Muscle of leg (tissue), 11 donors: Measurements from ENCODE around the gene HMGN1. TPM values are rescaled to one million over a fixed set of nuclear protein-coding genes. Genes with fewer than 3 reads are reported as not detected.

Experiments used
- DNase-seq: peaks from one replicate; pipeline ENCODE4 v3.0.0; 2013
- H3K27ac ChIP-seq: one replicate; pipeline ENCODE4 v1.5.1; 2013; ENCODE audit warnings: mild to moderate bottlenecking, low read length, control low read depth
- H3K27me3 ChIP-seq: one replicate; pipeline ENCODE4 v1.6.1; 2013; ENCODE audit warnings: low read length; ENCODE audit not compliant: control insufficient read depth, insufficient read depth
- H3K36me3 ChIP-seq: one replicate; pipeline ENCODE4 v1.6.1; 2013; ENCODE audit warnings: low read length; ENCODE audit not compliant: control insufficient read depth, insufficient read depth
- H3K4me1 ChIP-seq: one replicate; pipeline ENCODE4 v1.6.1; 2013; ENCODE audit warnings: low read length; ENCODE audit not compliant: control insufficient read depth, insufficient read depth
- H3K4me3 ChIP-seq: one replicate; pipeline ENCODE4 v1.5.1; 2013; ENCODE audit warnings: low read length, control low read depth
- H3K9me3 ChIP-seq: replicated peaks from 2 replicates; pipeline ENCODE4 v1.6.1; 2013; ENCODE audit warnings: low read depth, low read length; ENCODE audit not compliant: control insufficient read depth
- WGBS: methylation state at CpG from one replicate; pipeline ENCODE4 v1.1.5; 2013; ENCODE audit warnings: missing lambda C conversion rate; ENCODE audit not compliant: insufficient coverage; 5-methylcytosine and 5-hydroxymethylcytosine counted together
- polyA plus RNA-seq, 8 donors: library from polyadenylated mRNA; unstranded; fragments of 120-200 nt; gene quantifications; one replicate each; pipeline versions ENCODE4 v1.2.1 to v1.2.3, GENCODE V29; 2013; ENCODE audit warnings: inconsistent platforms in 1 of 8, low replicate concordance in 1 of 8; ENCODE audit not compliant: insufficient read length in 8 of 8, insufficient read depth in 1 of 8
- total RNA-seq: library from RNA; stranded (reverse); fragments of 120-200 nt; gene quantifications from one replicate; pipeline ENCODE4 v1.2.4, GENCODE V29; 2013

The HMGN1 gene
- total and polyA plus RNA-seq, 9 donors, result 213 to 336 (median 299) TPM

DNA sequence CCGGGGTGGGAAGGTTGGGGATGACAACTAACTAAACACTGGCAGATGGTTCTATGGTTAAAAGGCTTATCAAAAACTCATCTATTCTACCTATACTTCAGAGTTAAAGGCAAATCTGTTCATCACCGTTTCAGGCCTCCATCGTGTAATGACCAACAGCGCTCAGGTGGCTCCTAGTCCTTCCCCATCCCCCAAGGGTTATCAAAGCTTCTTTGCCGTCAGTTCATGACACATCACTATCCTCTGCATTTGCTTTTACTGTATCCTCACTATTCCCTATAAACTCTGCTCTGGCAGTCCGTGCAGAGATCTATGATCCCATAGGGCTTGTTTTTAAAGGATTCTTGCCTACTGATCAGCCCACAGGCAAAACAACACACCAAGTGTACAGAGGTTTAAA lies 8.2 kb downstream of the HMGN1 start:
- Histone ChIP-seq H3K9me3 (no peaks in the 10 kb centered on the region), H3K4me1 (no peaks in the 10 kb centered on the region), H3K27me3 (no peaks in the 10 kb centered on the region), H3K4me3 (no peak overlapping the region), H3K36me3 (peaks cover 28% of the 10 kb centered on the region), H3K27ac (no peak overlapping the region)
- WGBS, result 79% methylated on average over 5 of the region's 6 CpGs
- no peak for DNase-seq

GRCh38 chr21:39339231-39339630 lies 9.7 kb downstream of the HMGN1 start:
- no peaks in the 10 kb centered on the region for H3K4me1 ChIP-seq
- H3K9me3 ChIP-seq, result no peaks in the 10 kb centered on the region
- no peak overlapping the region for H3K27ac ChIP-seq
- H3K27me3 ChIP-seq, result no peaks in the 10 kb centered on the region
- WGBS, result no CpG with 5 or more reads among the region's 2 CpGs
- H3K4me3 ChIP-seq, result no peak overlapping the region
- no peak for DNase-seq
- peaks cover 22% of the 10 kb centered on the region for H3K36me3 ChIP-seq

DNA sequence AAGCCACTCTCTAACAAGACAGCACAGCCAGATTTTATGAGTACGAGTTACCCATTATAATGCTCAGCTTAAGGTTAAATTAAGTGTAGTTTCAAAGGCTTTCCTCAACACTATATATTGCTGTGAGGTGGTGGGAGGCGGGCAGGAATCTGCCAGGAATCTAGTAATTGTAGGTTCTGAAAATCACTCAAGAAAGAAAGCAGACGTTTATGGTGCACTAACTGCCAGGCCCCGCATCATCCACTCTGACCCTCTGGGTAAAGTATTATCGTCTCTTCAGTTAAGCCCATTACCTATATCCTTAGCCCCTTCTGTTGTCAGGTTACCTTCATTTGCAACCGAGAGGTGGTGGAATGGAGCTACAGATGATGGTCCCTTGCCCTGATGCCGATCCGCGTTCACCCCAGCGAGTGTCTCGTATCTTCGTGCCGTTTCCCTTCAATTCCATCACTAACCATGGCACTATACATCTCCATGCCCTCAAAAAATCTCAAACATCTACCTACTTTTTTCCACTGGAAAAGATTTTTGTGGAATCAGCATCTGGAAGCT lies 12.4 kb downstream of the HMGN1 start:
- H3K27me3 ChIP-seq, result no peaks in the 10 kb centered on the region
- 20% methylated on average over 1 of the region's 13 CpGs for WGBS
- DNase-seq, result no peak
- no peaks in the 10 kb centered on the region for H3K4me1 ChIP-seq
- H3K27ac ChIP-seq, result no peak overlapping the region
- H3K4me3 ChIP-seq, result no peak overlapping the region
- peaks cover 8% of the 10 kb centered on the region for H3K36me3 ChIP-seq
- no peaks in the 10 kb centered on the region for H3K9me3 ChIP-seq

DNA sequence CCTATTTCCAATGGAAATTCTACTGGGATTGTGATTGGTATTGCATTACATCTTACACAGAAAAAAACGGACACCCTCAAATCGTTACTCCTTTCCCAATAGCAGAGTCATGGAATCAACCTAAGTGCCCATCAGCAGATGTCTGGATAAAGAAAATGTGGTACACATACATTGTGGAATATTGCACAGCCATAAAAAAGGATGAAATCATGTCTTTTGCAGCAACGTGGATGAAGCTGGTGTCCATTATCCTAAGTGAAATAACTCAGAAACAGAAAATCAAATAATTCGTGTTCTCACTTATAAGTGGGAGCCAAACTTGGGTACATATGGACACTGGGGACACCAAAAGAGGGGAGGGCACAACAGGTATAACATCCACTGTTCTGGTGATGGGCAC lies 14.3 kb downstream of the HMGN1 start:
- Histone ChIP-seq H3K27me3 (no peaks in the 10 kb centered on the region), H3K27ac (no peak overlapping the region), H3K4me3 (no peak overlapping the region), H3K9me3 (no peaks in the 10 kb centered on the region), H3K4me1 (no peaks in the 10 kb centered on the region), H3K36me3 (no peaks in the 10 kb centered on the region)
- DNase-seq, result no peak
- no CpG with 5 or more reads among the region's 4 CpGs for WGBS

DNA sequence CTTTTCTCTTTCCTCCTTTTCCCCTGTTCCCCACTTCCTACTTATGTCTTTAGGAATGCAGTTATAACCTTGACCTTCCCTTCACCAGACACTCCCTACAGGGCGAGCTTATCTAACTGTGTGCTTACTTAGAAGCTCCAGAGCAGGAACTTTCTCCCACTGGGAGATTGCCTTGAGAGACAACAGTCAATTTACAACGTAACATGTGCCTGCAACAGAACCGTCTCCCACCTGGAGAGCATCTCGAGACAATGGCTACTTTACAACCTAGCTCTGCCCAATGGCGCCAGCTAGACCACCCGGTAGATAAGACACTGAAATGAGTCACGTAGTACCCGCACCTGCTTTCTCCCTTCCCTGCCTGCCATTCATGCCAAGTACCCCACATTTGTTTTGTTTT lies 16.7 kb downstream of the HMGN1 start:
- H3K36me3 ChIP-seq, result no peaks in the 10 kb centered on the region
- H3K4me3 ChIP-seq, result no peak overlapping the region
- no peaks in the 10 kb centered on the region for H3K9me3 ChIP-seq
- H3K27ac ChIP-seq, result no peak overlapping the region
- 27% methylated on average over 5 of the region's 8 CpGs for WGBS
- no peaks in the 10 kb centered on the region for H3K4me1 ChIP-seq
- no peak for DNase-seq
- H3K27me3 ChIP-seq, result no peaks in the 10 kb centered on the region

GRCh38 chr21:39330001-39330400 lies 18.9 kb downstream of the HMGN1 start:
- Histone ChIP-seq H3K4me3 (no peak overlapping the region), H3K27me3 (no peaks in the 10 kb centered on the region), H3K9me3 (no peaks in the 10 kb centered on the region), H3K4me1 (no peaks in the 10 kb centered on the region), H3K27ac (no peak overlapping the region), H3K36me3 (no peaks in the 10 kb centered on the region)
- DNase-seq, result no peak
- 80% methylated on average over 1 of the region's 6 CpGs for WGBS

DNA sequence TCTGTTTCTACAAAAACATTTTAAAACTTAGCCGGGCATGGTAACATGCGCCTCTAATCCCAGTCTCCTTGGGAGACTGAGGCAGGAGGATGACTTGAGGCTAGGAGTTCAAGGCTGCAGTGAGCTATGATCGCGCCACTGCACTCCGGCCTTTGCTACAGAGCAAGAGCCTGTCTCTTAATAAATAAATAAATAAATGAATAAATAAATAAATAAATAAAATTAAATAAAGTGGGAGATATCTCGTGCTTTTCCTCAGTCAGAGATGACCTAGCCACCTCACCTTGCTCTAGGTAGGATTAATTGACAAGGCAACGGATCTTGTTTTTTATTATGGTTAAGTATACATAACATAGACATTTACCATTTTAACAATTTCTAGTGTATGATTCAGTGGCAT lies 21.2 kb downstream of the HMGN1 start:
- Histone ChIP-seq H3K36me3 (no peaks in the 10 kb centered on the region), H3K27ac (no peak overlapping the region), H3K27me3 (peaks cover 2% of the 10 kb centered on the region), H3K4me1 (no peaks in the 10 kb centered on the region), H3K9me3 (no peaks in the 10 kb centered on the region), H3K4me3 (no peak overlapping the region)
- DNase-seq, result no peak
- WGBS, result no CpG with 5 or more reads among the region's 7 CpGs

DNA sequence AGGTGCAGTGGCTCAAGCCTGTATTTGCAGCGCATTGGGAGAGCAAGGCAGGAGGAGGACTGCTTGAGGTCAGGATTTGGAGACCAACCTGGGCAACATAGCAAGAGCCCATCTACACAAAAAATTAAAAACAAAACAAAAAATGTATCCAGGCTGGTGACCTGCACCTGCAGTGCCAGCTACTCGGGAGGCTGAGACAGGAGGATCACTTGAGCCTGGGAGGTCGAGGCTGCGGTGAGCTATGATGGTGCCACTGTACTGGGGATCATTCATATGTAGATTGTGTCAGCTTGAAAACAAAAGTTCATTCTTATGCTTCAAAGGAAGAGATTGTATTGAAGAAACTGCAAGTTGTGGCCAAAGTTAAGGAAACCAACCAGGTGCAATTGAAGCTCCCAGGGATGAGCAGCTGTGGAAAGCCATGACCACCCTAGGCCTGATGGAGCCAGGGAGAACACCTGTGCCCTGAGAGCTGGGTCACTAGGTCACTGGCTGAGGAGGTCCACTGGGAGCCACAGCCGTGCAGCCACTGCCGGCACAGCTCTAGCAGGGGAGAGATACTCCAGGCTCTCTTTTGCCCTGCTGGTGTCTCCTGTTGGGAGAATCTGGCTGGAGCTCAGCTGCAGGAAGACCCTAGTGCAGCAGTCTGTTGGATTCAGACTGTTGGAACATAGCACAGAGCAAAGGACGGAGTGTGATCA lies 22.1 kb downstream of the HMGN1 start:
- H3K4me1 ChIP-seq, result no peaks in the 10 kb centered on the region
- H3K9me3 ChIP-seq, result no peaks in the 10 kb centered on the region
- H3K4me3 ChIP-seq, result no peak overlapping the region
- H3K27me3 ChIP-seq, result peaks cover 2% of the 10 kb centered on the region
- H3K36me3 ChIP-seq, result no peaks in the 10 kb centered on the region
- H3K27ac ChIP-seq, result no peak overlapping the region
- no peak for DNase-seq
- WGBS, result 76% methylated on average over 5 of the region's 7 CpGs

DNA sequence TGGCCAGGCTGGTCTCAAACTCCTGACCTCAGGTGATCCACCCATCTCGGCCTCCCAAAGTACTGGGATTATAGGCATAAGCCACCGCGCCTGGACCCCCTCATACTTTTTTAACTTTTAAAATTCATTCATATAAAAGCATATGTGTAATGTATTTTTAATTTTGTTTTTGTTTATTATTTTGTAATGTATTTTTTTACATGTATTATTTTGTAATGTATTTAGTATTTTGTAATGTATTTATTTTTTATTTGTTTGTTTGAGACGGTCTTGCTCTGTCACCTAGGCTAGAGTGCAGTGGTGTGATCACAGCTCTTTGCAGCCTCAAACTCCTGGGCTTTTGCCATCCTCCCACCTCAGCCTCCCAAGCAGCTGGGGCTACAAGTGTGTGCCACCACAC lies 23.4 kb downstream of the HMGN1 start:
- H3K4me3 ChIP-seq, result no peak overlapping the region

DNA sequence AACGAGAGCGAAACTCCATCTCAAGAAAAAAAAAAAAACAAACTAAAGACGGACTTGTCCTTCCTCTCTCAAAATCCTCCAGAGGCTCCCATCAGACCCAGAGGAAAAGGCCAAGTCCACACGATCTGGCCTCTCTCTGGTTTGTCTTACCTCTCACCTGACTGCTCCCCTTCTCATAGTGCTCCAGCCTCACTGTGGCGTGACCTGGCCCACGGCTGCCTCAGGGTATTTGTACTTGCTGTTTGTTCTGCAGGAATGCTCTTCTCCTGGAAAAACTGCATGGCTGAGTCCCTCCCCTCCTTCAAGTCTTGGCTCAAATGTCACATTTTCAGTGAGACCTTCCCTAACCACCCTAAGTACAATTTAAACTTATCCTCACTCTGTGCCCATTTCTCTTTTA lies 27.5 kb downstream of the HMGN1 start:
- no peak for DNase-seq
- 67% methylated on average over 3 of the region's 6 CpGs for WGBS
- H3K4me3 ChIP-seq, result no peak overlapping the region
- peaks cover 13% of the 10 kb centered on the region for H3K4me1 ChIP-seq
- peaks cover 2% of the 10 kb centered on the region for H3K27me3 ChIP-seq
- no peak overlapping the region for H3K27ac ChIP-seq
- no peaks in the 10 kb centered on the region for H3K36me3 ChIP-seq
- no peaks in the 10 kb centered on the region for H3K9me3 ChIP-seq

More for the DNA sequence above, 23.4 kb downstream of the HMGN1 start:
- peaks cover 2% of the 10 kb centered on the region for H3K27me3 ChIP-seq
- no peaks in the 10 kb centered on the region for H3K36me3 ChIP-seq
- no CpG with 5 or more reads among the region's 4 CpGs for WGBS
- peaks cover under 1% of the 10 kb centered on the region for H3K4me1 ChIP-seq
- no peak for DNase-seq
- H3K27ac ChIP-seq, result no peak overlapping the region
- no peaks in the 10 kb centered on the region for H3K9me3 ChIP-seq
